LoVo (cell line): ENCODE results near the gene ELOVL6.
"Not testable (repeated sequence)": the region's sequence is repeated elsewhere in the genome, so short reads cannot be mapped to it uniquely, and the experiment has no call there.

Experiments
- DNase-seq: peaks from one replicate; pipeline ENCODE4 v3.0.0-alpha.2; 2016; ENCODE audit warnings: low spot score

The ELOVL6 gene

GRCh38 chr4:110196871-110197528, 1.4 kb downstream of the ELOVL6 start:
- DNase-seq = peak; percentile 14

GRCh38 chr4:110196206-110196870, 2.1 kb downstream of the ELOVL6 start:
- DNase-seq = peak; percentile 18

GRCh38 chr4:110195561-110196205, 2.7 kb downstream of the ELOVL6 start:
- DNase-seq = no peak

- DNase-seq = peak; percentile 30
These were observed 4.3 kb downstream of the ELOVL6 start for GRCh38 chr4:110193822-110194761.

- not testable (repeated sequence) for DNase-seq
These were observed 5.1 kb downstream of the ELOVL6 start for GRCh38 chr4:110193287-110193686.

- no peak for DNase-seq
These were observed 8.2 kb downstream of the ELOVL6 start for GRCh38 chr4:110190249-110190648.

- DNase-seq = no peak
These were observed 10.3 kb downstream of the ELOVL6 start for GRCh38 chr4:110188113-110188512.

GRCh38 chr4:110184791-110185155, 13.6 kb downstream of the ELOVL6 start:
- no peak for DNase-seq

- DNase-seq = no peak
These were observed 14.2 kb downstream of the ELOVL6 start for GRCh38 chr4:110184140-110184790.

- DNase-seq = no peak
These were observed 14.8 kb downstream of the ELOVL6 start for GRCh38 chr4:110183643-110184042.

- DNase-seq = no peak
These were observed 15.4 kb downstream of the ELOVL6 start for GRCh38 chr4:110183058-110183457.

- DNase-seq = no peak
These were observed 16.5 kb downstream of the ELOVL6 start for GRCh38 chr4:110181890-110182289.

GRCh38 chr4:110175634-110176033, 22.8 kb downstream of the ELOVL6 start:
- no peak for DNase-seq

- DNase-seq = peak; percentile 31
These were observed 25.4 kb downstream of the ELOVL6 start for GRCh38 chr4:110172972-110173371.

- DNase-seq = no peak
These were observed 26.4 kb downstream of the ELOVL6 start for GRCh38 chr4:110171971-110172370.

- DNase-seq = no peak
These were observed 27.6 kb downstream of the ELOVL6 start for GRCh38 chr4:110170861-110171260.

GRCh38 chr4:110165382-110166286, 32.8 kb downstream of the ELOVL6 start:
- peak; percentile 64 for DNase-seq

GRCh38 chr4:110164856-110165255, 33.6 kb downstream of the ELOVL6 start:
- DNase-seq = no peak

GRCh38 chr4:110164251-110164650, 34.2 kb downstream of the ELOVL6 start:
- peak; percentile 38 for DNase-seq

- peak; percentile 67 for DNase-seq
These were observed 34.9 kb downstream of the ELOVL6 start for GRCh38 chr4:110163327-110164069.
